K562 (cell line): ENCODE data around the gene OTOP3. TPM values are rescaled to one million over a fixed set of nuclear protein-coding genes. Genes with fewer than 3 reads are reported as not detected.

Experiments
- ATAC-seq: fragments of 200-7000 bp; cut with Tn5 transposase; 3 replicates; pipeline ENCODE4 v1.9.1; 2020; ENCODE audit warnings: moderate library complexity
- BruUV-seq: library from RNA; stranded (reverse); fragments of 400-500 nt; replicated peaks from 2 replicates; lab custom pipeline; 2021; lab: Mats Ljungman, UMichigan
- CTCF ChIA-PET: fragments of 300-600 bp; formaldehyde crosslinking; extraction: SDS; loops from one replicate; lab custom pipeline; 2021; ENCODE audit warnings: low intra/inter-chr PET ratio; lab: Yijun Ruan, JAX
- POLR2A ChIA-PET: fragments of 300-600, 350-650 bp; sonication (Branson Sonifier 250); formaldehyde crosslinking; extraction: SDS; loops from one replicate; lab custom pipeline; 2021; ENCODE audit warnings: antibody characterized with exemption, inconsistent platforms; lab: Yijun Ruan, JAX
- DNase-seq, 4 experiments: peaks; one replicate each; pipeline versions ENCODE4 v3.0.0 to v3.0.0-alpha.2; 2011 to 2018; ENCODE audit warnings: low spot score in 3 of 4, mixed read lengths in 3 of 4; ENCODE audit errors: extremely low read depth in 1 of 4
- FAIRE-seq: peaks from 2 replicates; lab custom pipeline; 2011; peaks lifted over from hg19 to GRCh38; lab: Jason Lieb, UNC
- H2AFZ ChIP-seq: 2 replicates; pipeline ENCODE4 v1.6.0; 2011; ENCODE audit warnings: low read depth, low read length, control low read depth, inconsistent platforms
- H3K27ac ChIP-seq: fragments of 200-600 bp; 3 replicates; pipeline ENCODE4 v1.8.0; 2011; ENCODE audit warnings: low read depth, mild to moderate bottlenecking, control low read depth, inconsistent platforms, low read length, moderate library complexity, mixed read lengths; ENCODE audit errors: extremely low read depth
- H3K27me3 ChIP-seq, 2 experiments: fragments of 300-600 bp in 1 of 2; 2 replicates in 1 of 2; 3 replicates in 1 of 2; pipeline versions ENCODE4 v1.6.0 to v1.8.0; 2011; ENCODE audit warnings: inconsistent platforms in 2 of 2, low read length in 2 of 2, mild to moderate bottlenecking in 1 of 2, mixed read lengths in 1 of 2, moderate library complexity in 1 of 2; ENCODE audit not compliant: control insufficient read depth in 2 of 2, insufficient read depth in 2 of 2
- H3K36me3 ChIP-seq: fragments of 300-600 bp; 3 replicates; pipeline ENCODE4 v1.8.0; 2011; ENCODE audit warnings: mild to moderate bottlenecking, low read length, inconsistent platforms; ENCODE audit not compliant: control insufficient read depth, insufficient read depth
- H3K4me1 ChIP-seq, 2 experiments: fragments of 200-600 bp in 1 of 2; replicated peaks in 1 of 2; 2 replicates in 1 of 2; 3 replicates in 1 of 2; pipeline versions ENCODE4 v1.5.1 to v1.8.0; 2011; ENCODE audit warnings: inconsistent platforms in 2 of 2, low read length in 2 of 2, mild to moderate bottlenecking in 1 of 2, mixed read lengths in 1 of 2, moderate library complexity in 1 of 2; ENCODE audit not compliant: control insufficient read depth in 2 of 2, insufficient read depth in 2 of 2
- H3K4me2 ChIP-seq: 2 replicates; pipeline ENCODE4 v1.6.1; 2011; ENCODE audit warnings: low read length, control low read depth, inconsistent platforms, mixed read lengths; ENCODE audit not compliant: insufficient read depth
- H3K4me3 ChIP-seq: fragments of 200-600 bp; sonication (generic), shearing (Covaris generic); 2 replicates; pipeline ENCODE4 v1.5.1; 2016; ENCODE audit warnings: control low read depth, inconsistent platforms
- H3K79me2 ChIP-seq: fragments of 200-600 bp; 3 replicates; pipeline ENCODE4 v1.8.0; 2011; ENCODE audit warnings: low read length, inconsistent platforms; ENCODE audit not compliant: control insufficient read depth, insufficient read depth
- H3K9ac ChIP-seq, 2 experiments: 2 replicates each; pipeline versions ENCODE4 v1.6.0 to v1.6.1; 2011; ENCODE audit warnings: low read depth in 2 of 2, low read length in 2 of 2, control low read depth in 1 of 2, inconsistent platforms in 1 of 2, mild to moderate bottlenecking in 1 of 2, mixed read lengths in 1 of 2; ENCODE audit not compliant: insufficient read depth in 1 of 2
- H3K9me1 ChIP-seq: one replicate; pipeline ENCODE4 v1.6.0; 2011; ENCODE audit warnings: inconsistent platforms, mild to moderate bottlenecking, low read length, moderate library complexity; ENCODE audit not compliant: control insufficient read depth, insufficient read depth
- H3K9me3 ChIP-seq: replicated peaks from 2 replicates; pipeline ENCODE4 v1.5.1; 2011; ENCODE audit warnings: low read depth, low read length, inconsistent platforms; ENCODE audit not compliant: control insufficient read depth, insufficient read depth
- H4K20me1 ChIP-seq: replicated peaks from 2 replicates; pipeline ENCODE4 v1.6.1; 2011; ENCODE audit warnings: low read length, inconsistent platforms, mixed read lengths; ENCODE audit not compliant: control insufficient read depth, insufficient read depth
- E2F6 ChIP-seq, 2 experiments: IDR thresholded peaks; 2 replicates each; pipeline ENCODE4 v1.6.1; 2011; ENCODE audit warnings: borderline replicate concordance in 1 of 2, control low read depth in 1 of 2, low read depth in 1 of 2, low read length in 1 of 2, mild to moderate bottlenecking in 1 of 2, mixed read lengths in 1 of 2, moderate library complexity in 1 of 2; ENCODE audit not compliant: insufficient read depth in 1 of 2, insufficient read length in 1 of 2, poor library complexity in 1 of 2, severe bottlenecking in 1 of 2; ENCODE audit errors: extremely low read depth in 1 of 2
- MGA ChIP-seq: fragments of 450-650 bp; IDR thresholded peaks from 2 replicates; pipeline ENCODE4 v1.6.1; 2016; ENCODE audit warnings: mild to moderate bottlenecking, moderate library complexity
- RAD21 ChIP-seq, 2 experiments: fragments of 250-450 bp in 1 of 2; fragments of 450-650 bp in 1 of 2; sonication (Bioruptor Pico) in 1 of 2; formaldehyde crosslinking in 1 of 2; IDR thresholded peaks in 1 of 2; conservative IDR thresholded peaks in 1 of 2; 2 replicates each; pipeline versions ENCODE4 v1.4.0 to v1.8.0; 2020 to 2022; ENCODE audit warnings: mild to moderate bottlenecking in 2 of 2, moderate library complexity in 1 of 2
- WGBS: fragments of 100-300 bp; shearing (Covaris generic); methylation state at CpG from one replicate; pipeline ENCODE4 v1.1.6; 2016; ENCODE audit warnings: low coverage, mixed read lengths; ENCODE audit not compliant: insufficient coverage; ENCODE audit errors: missing lambda C conversion rate; 5-methylcytosine and 5-hydroxymethylcytosine counted together
- in situ Hi-C: fragments of 300-500 bp; cut with MboI; formaldehyde crosslinking; loops from 4 replicates; pipeline ENCODE4 v1.15.0; 2018; ENCODE audit warnings: inconsistent platforms, mixed read lengths
- intact Hi-C: fragments of 100-400 bp; cut with micrococcal nuclease; formaldehyde crosslinking; loops from 2 replicates; pipeline ENCODE4 v1.14.2; 2022
- polyA plus RNA-seq, 8 experiments: library from polyadenylated mRNA; depleted of rRNA in 4 of 8; stranded (reverse) in 5 of 8; unstranded in 3 of 8; fragments of >200 nt; fragmentation: Nextera tagmentation in 2 of 8; fragmentation: Illumina TruSeq in 1 of 8; extraction: Ambion mirVana in 2 of 8; extraction: Trizol in 1 of 8; gene quantifications; 2 replicates each; pipeline versions ENCODE4 v1.2.1 to v1.2.3, GENCODE V29; 2011 to 2014; ENCODE audit warnings: inconsistent platforms in 1 of 8, missing spikeins in 1 of 8
- total RNA-seq, 7 experiments: library from RNA; depleted of rRNA in 6 of 7; stranded (reverse); fragments of >200 nt in 6 of 7; fragmentation: Illumina TruSeq in 2 of 7; extraction: Trizol in 2 of 7; gene quantifications; 2 replicates each; pipeline versions ENCODE4 v1.2.1 to v1.2.3, GENCODE V29; 2011 to 2021; ENCODE audit warnings: low replicate concordance in 1 of 7

Gene OTOP3
- total and polyA plus RNA-seq, 9 of the 15 experiments (the other 6 are each of a cell fraction or from before 2014, with no cell fraction given), result not detected

GRCh38 chr17:74919440-74920305, 16.0 kb upstream of the OTOP3 start:
- FAIRE-seq (peak; percentile 58), DNase-seq (peak in 2 of 4 experiments; percentile 50 to 57), ATAC-seq (peak; percentile 22; the same call in 2 of the 3 replicates)
- 73% methylated on average over 59 of the region's 67 CpGs for WGBS
- Histone ChIP-seq H4K20me1 (no peaks in the 10 kb centered on the region), H3K27me3 (peaks cover 5 to 10% of the 10 kb centered on the region in 2 experiments; a peak in 4 of 5 replicates), H2AFZ (no peak overlapping the region), H3K4me2 (no peak overlapping the region), H3K36me3 (no peaks in the 10 kb centered on the region), H3K4me1 (peaks cover 18 to 65% of the 10 kb centered on the region in 2 experiments), H3K79me2 (no peaks in the 10 kb centered on the region), H3K9me1 (no peaks in the 10 kb centered on the region), H3K9me3 (no peaks in the 10 kb centered on the region), H3K27ac (no peak overlapping the region), H3K4me3 (no peak overlapping the region), H3K9ac (no peak overlapping the region)
- intact Hi-C loops (loop anchor here (10.0 kb wide), 1 partner anchor 85 kb away; no protein-coding TSS in a partner anchor), in situ Hi-C loops (loop anchor here (5.0 kb wide), 1 partner anchor 38 kb away; no protein-coding TSS in a partner anchor)
- no TSS peak for BruUV-seq
- POLR2A ChIA-PET, result interaction anchor here (0.6 to 1.4 kb wide), 4 partner anchors 24 to 89 kb away, joined by 3 to 5 read pairs (median 4); partner anchors contain the start of gene FDXR
- CTCF ChIA-PET, result interaction anchor here (0.5 to 1.4 kb wide), 3 partner anchors 36 to 41 kb away, joined by 3 to 8 read pairs (median 7); no protein-coding TSS in a partner anchor
- TF ChIP-seq MGA (peak; percentile 34; the same call in 1 of the 2 replicates), RAD21 (CRISPR knock-in tag; conservative IDR thresholded peaks at IDR 0.05 in 1 of 2, IDR thresholded peaks at IDR 0.05 in 1 of 2) (peak in 1 of 2 experiments; percentile 57; a peak in 2 of 4 replicates), E2F6 (IDR thresholded peaks at IDR 0.05; ENCODE audit: borderline replicate concordance in 1 of 2, extremely low read depth in 1 of 2, insufficient read depth in 1 of 2, insufficient read length in 1 of 2, low read depth in 1 of 2, low read length in 1 of 2, poor library complexity in 1 of 2, severe bottlenecking in 1 of 2) (peak; percentile 58 to 70)
